ENCODE data around the gene SMYD2.

GRCh38 chr1:214379236-214379970 lies 98.4 kb downstream of the SMYD2 start:
- TF ChIP-seq POLR2A (IDR thresholded peaks at IDR 0.05; ENCODE audit: low read length) (no peak), GATA1 (IDR thresholded peaks at IDR 0.05; ENCODE audit: low read depth, low read length) (no peak)
